H1 (cell line): ENCODE measurements around the gene CRTC2. TPM values are rescaled to one million over a fixed set of nuclear protein-coding genes. Genes with fewer than 3 reads are reported as not detected.

Source experiments
- CTCF ChIA-PET: fragments of 300-600 bp; sonication (Branson Sonifier 250); formaldehyde crosslinking; loops from one replicate; lab custom pipeline; 2021; ENCODE audit not compliant: partially characterized antibody; lab: Charles Lee
- POLR2A ChIA-PET: fragments of 300-600 bp; sonication (Branson Sonifier 250); formaldehyde crosslinking; loops from one replicate; lab custom pipeline; 2021; ENCODE audit warnings: inconsistent platforms; ENCODE audit not compliant: partially characterized antibody; lab: Charles Lee
- DNase-seq, 2 experiments: peaks; one replicate each; pipeline versions ENCODE4 v3.0.0 to v3.0.0-alpha.2; 2010 to 2022; ENCODE audit warnings: low spot score in 2 of 2, low read depth in 1 of 2, mixed read lengths in 1 of 2
- FAIRE-seq: peaks from 2 replicates; lab custom pipeline; 2011; peaks lifted over from hg19 to GRCh38; lab: Jason Lieb, UNC
- H2AFZ ChIP-seq: 2 replicates; pipeline ENCODE4 v1.8.1; 2012; ENCODE audit warnings: low read length, inconsistent platforms
- H2AK5ac ChIP-seq: 2 replicates; pipeline ENCODE4 v1.6.1; 2013; ENCODE audit warnings: low read depth, low read length
- H2BK120ac ChIP-seq: replicated peaks from 2 replicates; pipeline ENCODE3; 2013; ENCODE audit warnings: low read depth, low read length, inconsistent platforms
- H2BK12ac ChIP-seq: 2 replicates; pipeline ENCODE4 v1.6.1; 2013; ENCODE audit warnings: low read depth, low read length
- H2BK15ac ChIP-seq: 2 replicates; pipeline ENCODE4 v1.6.1; 2013; ENCODE audit warnings: low read length
- H2BK20ac ChIP-seq: 2 replicates; pipeline ENCODE4 v1.6.1; 2013; ENCODE audit warnings: low read length
- H2BK5ac ChIP-seq: 2 replicates; pipeline ENCODE4 v1.6.1; 2013; ENCODE audit warnings: low read depth, low read length
- H3K14ac ChIP-seq: 2 replicates; pipeline ENCODE4 v1.6.1; 2013; ENCODE audit warnings: inconsistent platforms; ENCODE audit not compliant: insufficient read length
- H3K18ac ChIP-seq: 2 replicates; pipeline ENCODE4 v1.6.1; 2013; ENCODE audit warnings: low read length; ENCODE audit errors: extremely low read depth
- H3K23ac ChIP-seq: 2 replicates; pipeline ENCODE4 v1.6.1; 2013; ENCODE audit warnings: inconsistent platforms; ENCODE audit not compliant: insufficient read length
- H3K23me2 ChIP-seq: 2 replicates; pipeline ENCODE4 v1.6.1; 2013; ENCODE audit warnings: low read depth, low read length
- H3K27ac ChIP-seq: 2 replicates; pipeline ENCODE4 v1.6.1; 2011; ENCODE audit warnings: low read depth, low read length, inconsistent platforms
- H3K27me3 ChIP-seq, 4 experiments: replicated peaks in 1 of 4; 1 replicate in 1 of 4; 2 replicates in 3 of 4; pipeline versions ENCODE4 v1.6.1 to v1.8.1; 2011 to 2013; ENCODE audit warnings: low read length in 3 of 4, mild to moderate bottlenecking in 3 of 4, inconsistent platforms in 2 of 4, mixed read lengths in 2 of 4, moderate library complexity in 1 of 4; ENCODE audit not compliant: control insufficient read depth in 3 of 4, insufficient read depth in 3 of 4; ENCODE audit errors: extremely low read depth in 1 of 4
- H3K36me3 ChIP-seq, 4 experiments: 2 replicates each; pipeline versions ENCODE4 v1.6.1 to v1.8.1; 2011 to 2013; ENCODE audit warnings: mild to moderate bottlenecking in 4 of 4, low read length in 3 of 4, moderate library complexity in 2 of 4, control low read depth in 1 of 4, inconsistent platforms in 1 of 4; ENCODE audit not compliant: insufficient read depth in 4 of 4, control insufficient read depth in 2 of 4
- H3K4ac ChIP-seq: replicated peaks from 2 replicates; pipeline ENCODE3; 2013; ENCODE audit warnings: low read length, low read depth, mixed read lengths, inconsistent platforms; ENCODE audit not compliant: insufficient read length
- H3K4me1 ChIP-seq, 4 experiments: replicated peaks in 1 of 4; 1 replicate in 1 of 4; 2 replicates in 3 of 4; pipeline versions ENCODE4 v1.6.1 to v1.8.1; 2011 to 2013; ENCODE audit warnings: low read length in 3 of 4, inconsistent platforms in 2 of 4, mixed read lengths in 1 of 4; ENCODE audit not compliant: insufficient read depth in 4 of 4, control insufficient read depth in 3 of 4
- H3K4me2 ChIP-seq, 2 experiments: 2 replicates each; pipeline versions ENCODE4 v1.6.1 to v1.8.1; 2011 to 2013; ENCODE audit warnings: low read depth in 2 of 2, low read length in 2 of 2, control low read depth in 1 of 2, inconsistent platforms in 1 of 2, mild to moderate bottlenecking in 1 of 2; ENCODE audit not compliant: insufficient read depth in 1 of 2
- H3K4me3 ChIP-seq, 4 experiments: fragments of 200-600, 300-600 bp in 1 of 4; sonication (generic), shearing (Covaris generic), sonication (Bioruptor Twin) in 1 of 4; 2 replicates each; pipeline versions ENCODE4 v1.5.1 to v1.8.1; 2011 to 2016; ENCODE audit warnings: low read length in 4 of 4, low read depth in 3 of 4, control low read depth in 2 of 4, inconsistent platforms in 2 of 4, mild to moderate bottlenecking in 2 of 4, mixed read lengths in 1 of 4, moderate library complexity in 1 of 4; ENCODE audit not compliant: insufficient read depth in 2 of 4; ENCODE audit errors: extremely low read depth in 1 of 4
- H3K56ac ChIP-seq: replicated peaks from 2 replicates; pipeline ENCODE3; 2013; ENCODE audit warnings: low read depth, mild to moderate bottlenecking, mixed read lengths, low read length, inconsistent platforms; ENCODE audit not compliant: insufficient read length
- H3K79me1 ChIP-seq: 2 replicates; pipeline ENCODE4 v1.6.1; 2013; ENCODE audit warnings: low read depth, low read length, control low read depth
- H3K79me2 ChIP-seq, 2 experiments: 2 replicates each; pipeline versions ENCODE4 v1.6.1 to v1.8.1; 2012 to 2013; ENCODE audit warnings: low read length in 2 of 2, mild to moderate bottlenecking in 2 of 2, inconsistent platforms in 1 of 2; ENCODE audit not compliant: insufficient read depth in 2 of 2, control insufficient read depth in 1 of 2
- H3K9ac ChIP-seq, 4 experiments: replicated peaks in 1 of 4; 1 replicate in 1 of 4; 2 replicates in 3 of 4; pipeline versions ENCODE4 v1.6.1 to v1.8.1; 2011 to 2013; ENCODE audit warnings: low read depth in 3 of 4, low read length in 3 of 4, control low read depth in 2 of 4, mild to moderate bottlenecking in 2 of 4, moderate library complexity in 2 of 4, inconsistent platforms in 1 of 4; ENCODE audit errors: extremely low read depth in 1 of 4
- H3K9me3 ChIP-seq, 2 experiments: 2 replicates each; pipeline versions ENCODE4 v1.6.1 to v1.8.1; 2012 to 2013; ENCODE audit warnings: mild to moderate bottlenecking in 2 of 2, moderate library complexity in 2 of 2, control low read depth in 1 of 2, inconsistent platforms in 1 of 2, low read depth in 1 of 2, low read length in 1 of 2, mixed read lengths in 1 of 2; ENCODE audit not compliant: insufficient read depth in 2 of 2
- H4K20me1 ChIP-seq, 2 experiments: replicated peaks in 1 of 2; 2 replicates each; pipeline versions ENCODE3 to v1.8.1; 2011 to 2013; ENCODE audit warnings: inconsistent platforms in 2 of 2, low read length in 2 of 2, mild to moderate bottlenecking in 1 of 2; ENCODE audit not compliant: insufficient read depth in 2 of 2, control insufficient read depth in 1 of 2
- H4K5ac ChIP-seq: 2 replicates; pipeline ENCODE4 v1.6.1; 2013; ENCODE audit warnings: low read length, low read depth, mixed read lengths, inconsistent platforms; ENCODE audit not compliant: insufficient read length
- H4K8ac ChIP-seq: 2 replicates; pipeline ENCODE4 v1.8.0; 2013; ENCODE audit warnings: mild to moderate bottlenecking, moderate library complexity, low read length, inconsistent platforms; ENCODE audit not compliant: insufficient read depth; ENCODE audit errors: extremely low read depth
- H4K91ac ChIP-seq: replicated peaks from 2 replicates; pipeline ENCODE3; 2013; ENCODE audit warnings: low read length, mixed read lengths, inconsistent platforms; ENCODE audit not compliant: insufficient read length
- KDM4A ChIP-seq: IDR thresholded peaks from one replicate; pipeline ENCODE4 v1.7.1; 2012; ENCODE audit warnings: low read depth, mild to moderate bottlenecking, moderate library complexity, low read length, inconsistent platforms; ENCODE audit not compliant: severe bottlenecking
- POLR2A ChIP-seq, 2 experiments: IDR thresholded peaks; 1 replicate in 1 of 2; 2 replicates in 1 of 2; pipeline ENCODE4 v1.6.1; 2011; ENCODE audit warnings: low read depth in 2 of 2, low read length in 2 of 2, mild to moderate bottlenecking in 2 of 2; ENCODE audit errors: control extremely low read depth in 1 of 2
- RNF2 ChIP-seq: fragments of 200-900, 300-1000 bp; sonication (generic); IDR thresholded peaks from 2 replicates; pipeline ENCODE4 v1.7.1; 2016; ENCODE audit warnings: borderline replicate concordance, low read depth, mild to moderate bottlenecking, antibody characterized with exemption, low read length; ENCODE audit not compliant: poor library complexity, severe bottlenecking; ENCODE audit errors: missing control alignments
- SP2 ChIP-seq: IDR thresholded peaks from 2 replicates; pipeline ENCODE4 v1.6.1; 2012; ENCODE audit warnings: mild to moderate bottlenecking, low read length, inconsistent platforms
- TAF7 ChIP-seq: optimal IDR thresholded peaks from 2 replicates; pipeline ENCODE3; 2011; ENCODE audit warnings: low read depth, mild to moderate bottlenecking, inconsistent platforms, low read length, moderate library complexity, borderline replicate concordance
- TBP ChIP-seq: IDR thresholded peaks from 2 replicates; pipeline ENCODE4 v1.6.1; 2011; ENCODE audit warnings: low read depth, low read length, improper control_type of control experiment
- WGBS, 2 experiments: shearing (Covaris generic) in 1 of 2; methylation state at CpG; one replicate each; pipeline versions ENCODE4 v1.1.6 to v1.1.7; 2013 to 2015; ENCODE audit warnings: low lambda C conversion rate in 2 of 2, mixed read lengths in 2 of 2, inconsistent platforms in 1 of 2, low coverage in 1 of 2, missing lambda C conversion rate in 1 of 2; ENCODE audit not compliant: insufficient replicate concordance in 2 of 2, insufficient coverage in 1 of 2, insufficient read length in 1 of 2; ENCODE audit errors: extremely low coverage in 1 of 2, missing lambda C conversion rate in 1 of 2; 5-methylcytosine and 5-hydroxymethylcytosine counted together
- polyA plus RNA-seq, 7 experiments: library from polyadenylated mRNA; depleted of rRNA in 3 of 7; stranded (reverse) in 5 of 7; unstranded in 2 of 7; fragments of >200 nt in 5 of 7; fragments of 200-250 nt in 2 of 7; gene quantifications; 1 replicate in 5 of 7; 2 replicates in 1 of 7; 4 replicates in 1 of 7; pipeline versions ENCODE4 v1.2.1 to v1.2.3, GENCODE V29; 2011 to 2013; ENCODE audit warnings: missing spikeins in 2 of 7, mixed read lengths in 2 of 7
- total RNA-seq: library from RNA; stranded (reverse); fragmentation: NEBNext Ultra II Directional; extraction: Animal tissue kit (Norgen Biotek cat#: 25700); gene quantifications from 2 replicates; pipeline ENCODE4 v1.2.1, GENCODE V29; 2021
- TF ChIP-seq, protein P1 (sequence below): IDR thresholded peaks from 2 replicates; pipeline ENCODE4 v1.6.1; 2012; ENCODE audit warnings: inconsistent platforms

Gene CRTC2
- total and polyA plus RNA-seq, 2 of the 8 experiments (the other 6 are each of a cell fraction or from before 2014, with no cell fraction given), result 28.6 to 34.3 TPM

DNA sequence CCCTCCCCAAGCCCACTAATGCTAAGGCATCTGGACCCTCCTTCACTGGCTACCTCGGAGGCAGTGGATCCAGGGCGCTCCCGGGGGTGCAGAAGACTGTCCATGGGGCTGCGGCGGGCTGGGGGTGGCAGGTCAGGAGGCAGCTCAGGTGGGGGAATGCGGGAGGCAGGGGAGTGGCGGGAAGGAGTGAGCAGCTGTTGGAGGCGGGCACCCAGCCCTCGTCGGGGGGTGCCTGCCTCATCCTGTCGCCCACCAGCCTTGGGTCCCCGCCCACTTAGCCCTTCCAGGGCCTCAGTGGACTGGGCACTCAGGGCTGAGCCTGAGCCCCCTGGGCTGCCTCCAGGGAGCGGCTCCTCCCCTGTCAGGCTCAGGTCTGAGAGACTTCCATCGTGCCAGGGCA lies 25.0 kb downstream of the CRTC2 start:
- Histone ChIP-seq H4K20me1 (peaks cover 0 to 11% of the 10 kb centered on the region in 2 experiments), H2AK5ac (no peak overlapping the region), H3K4ac (no peak overlapping the region), H2BK5ac (no peak overlapping the region), H3K79me2 (no peaks in the 10 kb centered on the region), H3K27ac (no peak overlapping the region), H2BK12ac (no peak overlapping the region), H3K9ac (no peak overlapping the region), H3K27me3 (no peaks in the 10 kb centered on the region), H3K23me2 (no peaks in the 10 kb centered on the region; the same call in 1 of the 2 replicates), H3K9me3 (no peaks in the 10 kb centered on the region), H2BK120ac (no peak overlapping the region), H3K4me2 (no peak overlapping the region), H3K18ac (no peak overlapping the region), H3K23ac (no peak overlapping the region), H4K91ac (no peak overlapping the region), H2AFZ (no peak overlapping the region), H4K8ac (no peak overlapping the region), H3K4me1 (no peaks in the 10 kb centered on the region), H3K56ac (no peak overlapping the region), H2BK20ac (no peak overlapping the region), H2BK15ac (no peak overlapping the region), H3K36me3 (peaks cover 12 to 57% (median 45%) of the 10 kb centered on the region in 4 experiments), H3K14ac (no peak overlapping the region), H4K5ac (no peak overlapping the region), H3K79me1 (no peaks in the 10 kb centered on the region; the same call in 1 of the 2 replicates), H3K4me3 (no peak overlapping the region)
- WGBS, 2 experiments, result 91% methylated on average over 12 of the region's 14 CpGs; no CpG with 5 or more reads in 1 of the 2 experiments
- FAIRE-seq (no peak), DNase-seq (no peak)
- ChIA-PET CTCF (no interaction called here), POLR2A (interaction anchor here (0.8 to 3.7 kb wide), 5 partner anchors 12 to 57 kb away, joined by 3 to 24 read pairs (median 7); partner anchors contain the start of genes DENND4B, RPS27 and SLC39A1)
- TF ChIP-seq KDM4A (no peak), POLR2A (IDR thresholded peaks at IDR 0.05; ENCODE audit: control extremely low read depth in 1 of 2, low read depth in 2 of 2, low read length in 2 of 2) (no peak), TAF7 (no peak), RNF2 (no peak), TBP (no peak), SP2 (no peak)
- TF ChIP-seq, protein P1, sequence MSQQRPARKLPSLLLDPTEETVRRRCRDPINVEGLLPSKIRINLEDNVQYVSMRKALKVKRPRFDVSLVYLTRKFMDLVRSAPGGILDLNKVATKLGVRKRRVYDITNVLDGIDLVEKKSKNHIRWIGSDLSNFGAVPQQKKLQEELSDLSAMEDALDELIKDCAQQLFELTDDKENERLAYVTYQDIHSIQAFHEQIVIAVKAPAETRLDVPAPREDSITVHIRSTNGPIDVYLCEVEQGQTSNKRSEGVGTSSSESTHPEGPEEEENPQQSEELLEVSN, result no peak
